Right lobe of liver (tissue), 4 donors: Measurements from ENCODE around the gene TRIOBP.

Source experiments
- POLR2A ChIP-seq: fragments of 450-650 bp; IDR thresholded peaks from one replicate; pipeline ENCODE4 v1.6.1; 2017; ENCODE audit warnings: antibody characterized with exemption, mild to moderate bottlenecking
- TF ChIP-seq, protein P1 (sequence below), 4 donors: fragments of 200-600 bp in 3 of 4; fragments of 450-650 bp in 1 of 4; IDR thresholded peaks; one replicate each; pipeline versions ENCODE4 v1.5.1 to v1.8.0; 2016 to 2022; ENCODE audit warnings: antibody characterized with exemption in 4 of 4, mild to moderate bottlenecking in 2 of 4
- donor health status: DM: no; HTN: no; CAD: no.
- donor health status: DM: no; HTN: no; CAD: no.
- donor health status: DM: no; HTN: yes; CAD: no.

DNA sequence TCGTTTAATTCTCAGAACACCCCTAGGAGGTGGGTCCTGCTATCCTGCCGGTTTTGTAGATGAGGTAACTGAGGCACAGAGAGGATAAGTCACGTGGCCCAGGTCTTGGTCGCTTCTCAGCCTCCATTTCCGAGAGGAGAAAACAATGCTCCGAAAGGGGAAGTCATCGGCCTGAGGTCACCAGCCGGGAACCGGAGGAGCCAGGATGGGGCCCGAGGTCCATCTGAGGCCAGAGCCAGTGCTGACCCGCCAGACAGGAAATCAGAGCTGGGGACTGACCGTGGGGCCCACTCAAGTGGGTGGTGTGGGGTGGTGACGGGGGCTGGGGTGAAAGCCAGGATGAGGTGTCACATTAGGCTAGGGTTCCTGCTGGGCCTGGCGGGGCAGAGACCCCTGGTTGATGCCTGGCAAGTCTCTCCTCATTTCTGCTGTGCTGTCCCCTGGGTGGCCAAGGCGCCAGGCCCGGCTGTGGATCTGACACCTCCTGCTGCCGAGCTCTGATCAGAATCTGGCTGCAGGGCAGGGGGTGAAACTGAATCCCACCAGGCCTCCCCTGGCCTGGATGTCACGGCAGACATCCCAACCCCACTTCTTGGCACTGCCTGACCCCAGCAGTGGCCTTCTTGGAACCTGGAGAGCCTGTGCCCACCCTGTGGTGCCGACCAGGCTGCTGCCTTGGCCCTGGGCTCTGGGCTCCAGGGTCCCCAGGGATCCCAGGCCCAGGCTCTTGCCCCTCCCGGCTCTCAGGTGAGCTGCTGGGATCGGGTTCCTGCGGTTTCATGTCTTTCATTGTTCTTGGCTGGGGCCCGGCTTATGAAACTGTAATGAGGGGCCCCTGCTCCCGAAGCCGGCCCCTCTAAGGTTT lies 12.0 kb downstream of the TRIOBP start:
- TF ChIP-seq, protein P1, sequence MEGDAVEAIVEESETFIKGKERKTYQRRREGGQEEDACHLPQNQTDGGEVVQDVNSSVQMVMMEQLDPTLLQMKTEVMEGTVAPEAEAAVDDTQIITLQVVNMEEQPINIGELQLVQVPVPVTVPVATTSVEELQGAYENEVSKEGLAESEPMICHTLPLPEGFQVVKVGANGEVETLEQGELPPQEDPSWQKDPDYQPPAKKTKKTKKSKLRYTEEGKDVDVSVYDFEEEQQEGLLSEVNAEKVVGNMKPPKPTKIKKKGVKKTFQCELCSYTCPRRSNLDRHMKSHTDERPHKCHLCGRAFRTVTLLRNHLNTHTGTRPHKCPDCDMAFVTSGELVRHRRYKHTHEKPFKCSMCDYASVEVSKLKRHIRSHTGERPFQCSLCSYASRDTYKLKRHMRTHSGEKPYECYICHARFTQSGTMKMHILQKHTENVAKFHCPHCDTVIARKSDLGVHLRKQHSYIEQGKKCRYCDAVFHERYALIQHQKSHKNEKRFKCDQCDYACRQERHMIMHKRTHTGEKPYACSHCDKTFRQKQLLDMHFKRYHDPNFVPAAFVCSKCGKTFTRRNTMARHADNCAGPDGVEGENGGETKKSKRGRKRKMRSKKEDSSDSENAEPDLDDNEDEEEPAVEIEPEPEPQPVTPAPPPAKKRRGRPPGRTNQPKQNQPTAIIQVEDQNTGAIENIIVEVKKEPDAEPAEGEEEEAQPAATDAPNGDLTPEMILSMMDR (IDR thresholded peaks at IDR 0.05) = no peak
- TF ChIP-seq POLR2A = no peak
